HepG2 (cell line): Measurements from ENCODE around the gene DENND4B. TPM values are rescaled to one million over a fixed set of nuclear protein-coding genes. Genes with fewer than 3 reads are reported as not detected.
A peak's percentile ranks its signal among the peaks of the same experiment; 100 is the strongest.

ENCODE experiments used
- ARNT ChIP-seq: fragments of 450-650 bp; IDR thresholded peaks from 2 replicates; pipeline ENCODE4 v1.6.1; 2017
- ATF6 ChIP-seq: sonication (generic); formaldehyde crosslinking; conservative IDR thresholded peaks from 2 replicates; pipeline ENCODE4 v1.4.0; 2020; ENCODE audit warnings: missing genetic modification reagents
- ATF7-NPFF ChIP-seq: sonication (generic); formaldehyde crosslinking; IDR thresholded peaks from 2 replicates; pipeline ENCODE4 v1.8.1; 2023; ENCODE audit warnings: mild to moderate bottlenecking, low read depth, missing genetic modification reagents, moderate library complexity
- BRF2 ChIP-seq: sonication (generic); formaldehyde crosslinking; IDR thresholded peaks from 2 replicates; pipeline ENCODE4 v1.8.1; 2022; ENCODE audit warnings: mild to moderate bottlenecking, missing genetic modification reagents
- CENPX ChIP-seq: sonication (generic); formaldehyde crosslinking; IDR thresholded peaks from 2 replicates; pipeline ENCODE4 v1.9.0; 2021; ENCODE audit warnings: mild to moderate bottlenecking, missing genetic modification reagents, moderate library complexity
- FOXK1 ChIP-seq: sonication (generic); formaldehyde crosslinking; IDR thresholded peaks from 2 replicates; pipeline ENCODE4 v1.4.0; 2020; ENCODE audit warnings: low read depth, missing genetic modification reagents, borderline replicate concordance
- GATA4 ChIP-seq: sonication (generic); IDR thresholded peaks from 2 replicates; pipeline ENCODE4 v1.6.1; 2016; ENCODE audit warnings: antibody characterized with exemption, low read depth, borderline replicate concordance
- GATAD1 ChIP-seq: IDR thresholded peaks from 2 replicates; pipeline ENCODE4 v1.6.1; 2016; ENCODE audit warnings: missing genetic modification reagents, missing compliant biosample characterization
- MEIS2 ChIP-seq: sonication (generic); formaldehyde crosslinking; IDR thresholded peaks from 2 replicates; pipeline ENCODE4 v1.9.0; 2021; ENCODE audit warnings: mild to moderate bottlenecking, missing genetic modification reagents
- PLRG1 ChIP-seq: fragments of 450-650 bp; conservative IDR thresholded peaks from 2 replicates; pipeline ENCODE4 v1.6.1; 2016
- SCMH1 ChIP-seq: sonication (generic); formaldehyde crosslinking; IDR thresholded peaks from 2 replicates; pipeline ENCODE4 v1.9.0; 2021; ENCODE audit warnings: missing genetic modification reagents, mild to moderate bottlenecking, borderline replicate concordance
- SIX1 ChIP-seq: sonication (generic); formaldehyde crosslinking; IDR thresholded peaks from 2 replicates; pipeline ENCODE4 v1.4.0; 2020; ENCODE audit warnings: missing genetic modification reagents, borderline replicate concordance
- SSRP1 ChIP-seq: IDR thresholded peaks from 2 replicates; pipeline ENCODE4 v1.6.1; 2016; ENCODE audit warnings: control low read depth
- THAP11 ChIP-seq: IDR thresholded peaks from 2 replicates; pipeline ENCODE4 v1.6.1; 2016; ENCODE audit warnings: missing biosample characterization, missing genetic modification reagents
- YEATS2 ChIP-seq: sonication (generic); formaldehyde crosslinking; IDR thresholded peaks from 2 replicates; pipeline ENCODE4 v1.4.0; 2020; ENCODE audit warnings: missing genetic modification reagents, borderline replicate concordance
- ZBTB49 ChIP-seq: sonication (generic); formaldehyde crosslinking; IDR thresholded peaks from 2 replicates; pipeline ENCODE4 v1.4.0; 2020; ENCODE audit warnings: missing genetic modification reagents, borderline replicate concordance
- ZC3H13 ChIP-seq: sonication (generic); formaldehyde crosslinking; IDR thresholded peaks from 2 replicates; pipeline ENCODE4 v1.8.1; 2023; ENCODE audit warnings: mild to moderate bottlenecking, missing genetic modification reagents, moderate library complexity
- ZC3H4 ChIP-seq: sonication (generic); formaldehyde crosslinking; IDR thresholded peaks from 2 replicates; pipeline ENCODE4 v1.4.0; 2020; ENCODE audit warnings: missing genetic modification reagents, borderline replicate concordance
- ZNF251 ChIP-seq: sonication (generic); formaldehyde crosslinking; IDR thresholded peaks from 2 replicates; pipeline ENCODE4 v1.9.0; 2021; ENCODE audit warnings: mild to moderate bottlenecking, missing genetic modification reagents
- ZNF362 ChIP-seq: sonication (generic); formaldehyde crosslinking; IDR thresholded peaks from 2 replicates; pipeline ENCODE4 v1.4.0; 2020; ENCODE audit warnings: missing genetic modification reagents, mild to moderate bottlenecking, borderline replicate concordance
- ZNF367 ChIP-seq: sonication (generic); formaldehyde crosslinking; IDR thresholded peaks from 2 replicates; pipeline ENCODE4 v1.4.0; 2020; ENCODE audit warnings: missing genetic modification reagents, borderline replicate concordance
- ZNF496 ChIP-seq: sonication (generic); formaldehyde crosslinking; IDR thresholded peaks from 2 replicates; pipeline ENCODE4 v1.8.1; 2023; ENCODE audit warnings: mild to moderate bottlenecking, moderate library complexity, missing genetic modification reagents; ENCODE audit not compliant: insufficient replicate concordance
- ZNF556 ChIP-seq: sonication (generic); formaldehyde crosslinking; IDR thresholded peaks from 2 replicates; pipeline ENCODE4 v1.4.0; 2020; ENCODE audit warnings: mild to moderate bottlenecking, missing genetic modification reagents, borderline replicate concordance
- ZSCAN12 ChIP-seq: sonication (generic); formaldehyde crosslinking; IDR thresholded peaks from 2 replicates; pipeline ENCODE4 v1.9.0; 2021; ENCODE audit warnings: mild to moderate bottlenecking, missing genetic modification reagents
- polyA plus RNA-seq, 8 experiments: library from polyadenylated mRNA; depleted of rRNA in 3 of 8; stranded (reverse) in 7 of 8; unstranded in 1 of 8; fragments of >200 nt; fragmentation: Illumina TruSeq in 4 of 8; extraction: Trizol in 4 of 8; gene quantifications; 2 replicates each; pipeline versions ENCODE4 v1.2.1 to v1.2.3, GENCODE V29; 2011 to 2016; ENCODE audit warnings: low read depth in 4 of 8, missing spikeins in 1 of 8, mixed read lengths in 1 of 8; ENCODE audit not compliant: insufficient read depth in 1 of 8
- total RNA-seq, 5 experiments: library from RNA; depleted of rRNA; stranded (reverse); fragments of >200 nt; fragmentation: Illumina TruSeq; extraction: Trizol; gene quantifications; 2 replicates each; pipeline ENCODE4 v1.2.3, GENCODE V29; 2016; ENCODE audit warnings: low read depth in 1 of 5

DENND4B gene
- total and polyA plus RNA-seq, 2 of the 13 experiments (the other 11 are each of a cell fraction or from before 2014, with no cell fraction given), result 15.1 to 20.3 TPM

GRCh38 chr1:153946622-153947241 is at the start of gene DENND4B (continued):
- TF ChIP-seq ZBTB49 (CRISPR knock-in tag) (no peak), ZNF251 (CRISPR knock-in tag) (no peak), ARNT (no peak), ZNF556 (CRISPR knock-in tag) (peak; percentile 83), GATAD1 (CRISPR knock-in tag) (peak; percentile 82), ATF7-NPFF (CRISPR knock-in tag) (0 out of 2 replicates have a peak, but pooled peaks have one; percentile 30), BRF2 (CRISPR knock-in tag) (peak; percentile 32; the same call in 1 of the 2 replicates), GATA4 (no peak), PLRG1 (no peak), ZC3H13 (CRISPR knock-in tag) (peak; percentile 74), ZNF367 (CRISPR knock-in tag) (no peak), ZSCAN12 (no peak), SCMH1 (CRISPR knock-in tag) (no peak), CENPX (CRISPR knock-in tag) (no peak), THAP11 (CRISPR knock-in tag) (peak; percentile 87), ATF6 (CRISPR knock-in tag) (no peak), ZNF496 (CRISPR knock-in tag) (no peak), SIX1 (no peak), FOXK1 (CRISPR knock-in tag) (peak; percentile 49; the same call in 1 of the 2 replicates), ZC3H4 (no peak), YEATS2 (CRISPR knock-in tag) (0 out of 2 replicates have a peak, but pooled peaks have one; percentile 26), ZNF362 (CRISPR knock-in tag) (no peak; the same call in 1 of the 2 replicates), SSRP1 (CRISPR knock-in tag) (peak; percentile 79), MEIS2 (CRISPR knock-in tag) (no peak)
